ENCODE results near the gene ADAMTS3.

ADAMTS3 gene

GRCh38 chr4:72489267-72489666 lies 79.8 kb downstream of the ADAMTS3 start:
- in situ Hi-C loops (cut with MboI; ENCODE audit: low pct_unique_long_range_greater_than_20kb, low sequenced_read_pairs) = no loop called here
- no peak for DNase-seq

GRCh38 chr4:72486991-72487390 lies 82.0 kb downstream of the ADAMTS3 start:
- DNase-seq = no peak
- in situ Hi-C loops (cut with MboI; ENCODE audit: low pct_unique_long_range_greater_than_20kb, low sequenced_read_pairs) = no loop called here

- DNase-seq = no peak
- in situ Hi-C loops (cut with MboI; ENCODE audit: low pct_unique_long_range_greater_than_20kb, low sequenced_read_pairs) = no loop called here
These were observed 84.0 kb downstream of the ADAMTS3 start for GRCh38 chr4:72484981-72485380.

GRCh38 chr4:72473434-72473900 lies 95.6 kb downstream of the ADAMTS3 start:
- in situ Hi-C loops (cut with MboI; ENCODE audit: low pct_unique_long_range_greater_than_20kb, low sequenced_read_pairs) = no loop called here
- DNase-seq = peak; percentile 4

GRCh38 chr4:72471816-72472215 lies 97.2 kb downstream of the ADAMTS3 start:
- in situ Hi-C loops (cut with MboI; ENCODE audit: low pct_unique_long_range_greater_than_20kb, low sequenced_read_pairs) = no loop called here
- DNase-seq = no peak

- in situ Hi-C loops (cut with MboI; ENCODE audit: low pct_unique_long_range_greater_than_20kb, low sequenced_read_pairs) = no loop called here
- peak; percentile 26 for DNase-seq
These were observed 100.0 kb downstream of the ADAMTS3 start for GRCh38 chr4:72468904-72469502.

GRCh38 chr4:72467633-72468032 lies 101.4 kb downstream of the ADAMTS3 start:
- DNase-seq = no peak
- in situ Hi-C loops (cut with MboI; ENCODE audit: low pct_unique_long_range_greater_than_20kb, low sequenced_read_pairs) = no loop called here

- no peak for DNase-seq
- in situ Hi-C loops (cut with MboI; ENCODE audit: low pct_unique_long_range_greater_than_20kb, low sequenced_read_pairs) = no loop called here
These were observed 105.3 kb downstream of the ADAMTS3 start for GRCh38 chr4:72463724-72464123.

GRCh38 chr4:72457158-72457557 lies 111.9 kb downstream of the ADAMTS3 start:
- in situ Hi-C loops (cut with MboI; ENCODE audit: low pct_unique_long_range_greater_than_20kb, low sequenced_read_pairs) = no loop called here
- DNase-seq = no peak

GRCh38 chr4:72451349-72451748 lies 117.7 kb downstream of the ADAMTS3 start:
- no peak for DNase-seq
- in situ Hi-C loops (cut with MboI; ENCODE audit: low pct_unique_long_range_greater_than_20kb, low sequenced_read_pairs) = no loop called here

GRCh38 chr4:72449705-72450104 lies 119.3 kb downstream of the ADAMTS3 start:
- in situ Hi-C loops (cut with MboI; ENCODE audit: low pct_unique_long_range_greater_than_20kb, low sequenced_read_pairs) = no loop called here
- no peak for DNase-seq

GRCh38 chr4:72448231-72448630 lies 120.8 kb downstream of the ADAMTS3 start:
- DNase-seq = no peak
- in situ Hi-C loops (cut with MboI; ENCODE audit: low pct_unique_long_range_greater_than_20kb, low sequenced_read_pairs) = no loop called here

GRCh38 chr4:72446353-72447055 lies 122.5 kb downstream of the ADAMTS3 start:
- DNase-seq = no peak
- in situ Hi-C loops (cut with MboI; ENCODE audit: low pct_unique_long_range_greater_than_20kb, low sequenced_read_pairs) = no loop called here

- no peak for DNase-seq
- in situ Hi-C loops (cut with MboI; ENCODE audit: low pct_unique_long_range_greater_than_20kb, low sequenced_read_pairs) = no loop called here
These were observed 124.9 kb downstream of the ADAMTS3 start for GRCh38 chr4:72444092-72444491.

GRCh38 chr4:72442715-72443114 lies 126.3 kb downstream of the ADAMTS3 start:
- no peak for DNase-seq
- in situ Hi-C loops (cut with MboI; ENCODE audit: low pct_unique_long_range_greater_than_20kb, low sequenced_read_pairs) = no loop called here

GRCh38 chr4:72442147-72442546 lies 126.9 kb downstream of the ADAMTS3 start:
- in situ Hi-C loops (cut with MboI; ENCODE audit: low pct_unique_long_range_greater_than_20kb, low sequenced_read_pairs) = no loop called here
- DNase-seq = no peak

- in situ Hi-C loops (cut with MboI; ENCODE audit: low pct_unique_long_range_greater_than_20kb, low sequenced_read_pairs) = no loop called here
- no peak for DNase-seq
These were observed 128.6 kb downstream of the ADAMTS3 start for GRCh38 chr4:72440386-72440785.

- in situ Hi-C loops (cut with MboI; ENCODE audit: low pct_unique_long_range_greater_than_20kb, low sequenced_read_pairs) = no loop called here
- DNase-seq = no peak
These were observed 136.0 kb downstream of the ADAMTS3 start for GRCh38 chr4:72432975-72433374.

GRCh38 chr4:72432282-72432681 lies 136.7 kb downstream of the ADAMTS3 start:
- in situ Hi-C loops (cut with MboI; ENCODE audit: low pct_unique_long_range_greater_than_20kb, low sequenced_read_pairs) = no loop called here
- no peak for DNase-seq

- DNase-seq = no peak
- in situ Hi-C loops (cut with MboI; ENCODE audit: low pct_unique_long_range_greater_than_20kb, low sequenced_read_pairs) = no loop called here
These were observed 138.0 kb downstream of the ADAMTS3 start for GRCh38 chr4:72430988-72431387.

- DNase-seq = no peak
- in situ Hi-C loops (cut with MboI; ENCODE audit: low pct_unique_long_range_greater_than_20kb, low sequenced_read_pairs) = no loop called here
These were observed 139.0 kb downstream of the ADAMTS3 start for GRCh38 chr4:72430050-72430449.
